Glutamatergic neuron (in vitro differentiated cells): ENCODE measurements around the gene CCDC70. TPM values are rescaled to one million over a fixed set of nuclear protein-coding genes. Genes with fewer than 3 reads are reported as not detected.

Experiments used
- DNase-seq: peaks from one replicate; pipeline ENCODE4 v3.0.0; 2022
- H3K27ac Mint-ChIP-seq: one replicate; pipeline ENCODE4 v1.8.0; 2020; ENCODE audit warnings: mild to moderate bottlenecking, mixed read lengths, inconsistent platforms; ENCODE audit not compliant: unreplicated experiment
- H3K27me3 Mint-ChIP-seq: one replicate; pipeline ENCODE4 v1.8.0; 2020; ENCODE audit warnings: mild to moderate bottlenecking, moderate library complexity, mixed read lengths, inconsistent platforms; ENCODE audit not compliant: unreplicated experiment
- H3K36me3 Mint-ChIP-seq: one replicate; pipeline ENCODE4 v1.8.0; 2020; ENCODE audit warnings: mild to moderate bottlenecking, mixed read lengths, inconsistent platforms; ENCODE audit not compliant: unreplicated experiment
- H3K4me1 Mint-ChIP-seq: one replicate; pipeline ENCODE4 v1.8.0; 2020; ENCODE audit warnings: mild to moderate bottlenecking, low read depth, mixed read lengths, inconsistent platforms; ENCODE audit not compliant: unreplicated experiment
- H3K4me3 Mint-ChIP-seq: one replicate; pipeline ENCODE4 v1.8.0; 2020; ENCODE audit warnings: mild to moderate bottlenecking, mixed read lengths, inconsistent platforms; ENCODE audit not compliant: unreplicated experiment
- H3K9me3 Mint-ChIP-seq: one replicate; pipeline ENCODE4 v1.8.0; 2020; ENCODE audit warnings: mild to moderate bottlenecking, moderate library complexity, mixed read lengths, inconsistent platforms; ENCODE audit not compliant: unreplicated experiment
- total RNA-seq: library from RNA; stranded (reverse); fragmentation: NEBNext Ultra II Directional; extraction: Animal tissue kit (Norgen Biotek cat#: 25700); gene quantifications from one replicate; pipeline ENCODE4 v1.2.1, GENCODE V29; 2021; ENCODE audit not compliant: unreplicated experiment
- TF ChIP-seq, protein P1 (sequence below): fragments of 200-600 bp; sonication (generic); IDR thresholded peaks from one replicate; pipeline ENCODE4 v1.5.0; 2021; ENCODE audit not compliant: partially characterized antibody, unreplicated experiment

Gene CCDC70
- total RNA-seq, 1 donor from 2014 or later = not detected

- Mint-ChIP-seq H3K4me3 (no peak overlapping the region), H3K9me3 (no peaks in the 10 kb centered on the region), H3K4me1 (no peaks in the 10 kb centered on the region), H3K36me3 (no peaks in the 10 kb centered on the region), H3K27ac (no peak overlapping the region), H3K27me3 (peaks cover 2% of the 10 kb centered on the region)
- DNase-seq = no peak
- TF ChIP-seq, protein P1, sequence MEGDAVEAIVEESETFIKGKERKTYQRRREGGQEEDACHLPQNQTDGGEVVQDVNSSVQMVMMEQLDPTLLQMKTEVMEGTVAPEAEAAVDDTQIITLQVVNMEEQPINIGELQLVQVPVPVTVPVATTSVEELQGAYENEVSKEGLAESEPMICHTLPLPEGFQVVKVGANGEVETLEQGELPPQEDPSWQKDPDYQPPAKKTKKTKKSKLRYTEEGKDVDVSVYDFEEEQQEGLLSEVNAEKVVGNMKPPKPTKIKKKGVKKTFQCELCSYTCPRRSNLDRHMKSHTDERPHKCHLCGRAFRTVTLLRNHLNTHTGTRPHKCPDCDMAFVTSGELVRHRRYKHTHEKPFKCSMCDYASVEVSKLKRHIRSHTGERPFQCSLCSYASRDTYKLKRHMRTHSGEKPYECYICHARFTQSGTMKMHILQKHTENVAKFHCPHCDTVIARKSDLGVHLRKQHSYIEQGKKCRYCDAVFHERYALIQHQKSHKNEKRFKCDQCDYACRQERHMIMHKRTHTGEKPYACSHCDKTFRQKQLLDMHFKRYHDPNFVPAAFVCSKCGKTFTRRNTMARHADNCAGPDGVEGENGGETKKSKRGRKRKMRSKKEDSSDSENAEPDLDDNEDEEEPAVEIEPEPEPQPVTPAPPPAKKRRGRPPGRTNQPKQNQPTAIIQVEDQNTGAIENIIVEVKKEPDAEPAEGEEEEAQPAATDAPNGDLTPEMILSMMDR = no peak
Measured at GRCh38 chr13:51882570-51883225, 20.9 kb downstream of the CCDC70 start.

DNA sequence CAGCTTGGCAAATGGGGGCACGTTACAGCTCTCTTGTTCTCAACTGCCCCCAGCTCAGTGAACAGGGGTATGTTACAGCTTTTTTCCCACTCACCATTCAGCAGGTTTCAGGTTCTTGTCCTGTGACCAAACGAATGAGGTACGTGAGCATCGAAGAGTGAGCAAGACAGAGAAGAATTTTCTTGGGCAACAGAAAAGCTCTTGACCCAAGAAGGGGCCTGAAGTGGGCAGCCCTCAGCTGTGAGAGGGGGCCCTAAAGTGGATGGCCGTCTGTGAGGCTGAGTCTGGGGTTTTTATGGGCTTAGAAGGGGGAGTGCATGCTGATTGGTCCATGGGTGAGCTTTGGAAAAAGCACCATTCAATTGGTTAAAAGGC, 21.4 kb downstream of the CCDC70 start:
- no peak for DNase-seq
- Mint-ChIP-seq H3K27ac (no peak overlapping the region), H3K27me3 (peaks cover 2% of the 10 kb centered on the region), H3K36me3 (no peaks in the 10 kb centered on the region), H3K4me3 (no peak overlapping the region), H3K9me3 (no peaks in the 10 kb centered on the region), H3K4me1 (no peaks in the 10 kb centered on the region)
- TF ChIP-seq, protein P1 = no peak

- Mint-ChIP-seq H3K27ac (no peak overlapping the region), H3K4me1 (no peaks in the 10 kb centered on the region), H3K9me3 (no peaks in the 10 kb centered on the region), H3K27me3 (peaks cover 2% of the 10 kb centered on the region), H3K36me3 (no peaks in the 10 kb centered on the region), H3K4me3 (no peak overlapping the region)
- DNase-seq = no peak
- TF ChIP-seq, protein P1 = no peak
Measured at GRCh38 chr13:51885651-51886050, 23.9 kb downstream of the CCDC70 start.

- Mint-ChIP-seq H3K27me3 (peaks cover 2% of the 10 kb centered on the region), H3K27ac (no peak overlapping the region), H3K4me3 (no peak overlapping the region), H3K36me3 (no peaks in the 10 kb centered on the region), H3K4me1 (no peaks in the 10 kb centered on the region), H3K9me3 (no peaks in the 10 kb centered on the region)
- TF ChIP-seq, protein P1 = no peak
- no peak for DNase-seq
Measured at GRCh38 chr13:51887468-51887867, 25.7 kb downstream of the CCDC70 start.

- no peak overlapping the region for H3K4me3 Mint-ChIP-seq
- no peak for DNase-seq
- TF ChIP-seq, protein P1 = no peak
- peaks cover 3% of the 10 kb centered on the region for H3K4me1 Mint-ChIP-seq
- no peaks in the 10 kb centered on the region for H3K36me3 Mint-ChIP-seq
- no peak overlapping the region for H3K27ac Mint-ChIP-seq
- peaks cover 2% of the 10 kb centered on the region for H3K9me3 Mint-ChIP-seq
- no peaks in the 10 kb centered on the region for H3K27me3 Mint-ChIP-seq
Measured at GRCh38 chr13:51892657-51893056, 30.9 kb downstream of the CCDC70 start.
